ENCODE measurements around the gene SCMH1.

- no peak for TF ChIP-seq CTCF (IDR thresholded peaks at IDR 0.05; ENCODE audit: extremely low read depth in 1 of 2, insufficient read depth in 1 of 2, low read depth in 1 of 2, low read length in 2 of 2)
- no peak for TF ChIP-seq POLR2AphosphoS5 (IDR thresholded peaks at IDR 0.05; ENCODE audit: insufficient read depth, low read depth, low read length)
- TF ChIP-seq EZH2 (IDR thresholded peaks at IDR 0.05; ENCODE audit: borderline replicate concordance, low read depth, low read length, severe bottlenecking) = no peak
- no peak for TF ChIP-seq MYC (IDR thresholded peaks at IDR 0.05; ENCODE audit: low read depth, low read length)
- TF ChIP-seq POLR2A (IDR thresholded peaks at IDR 0.05; ENCODE audit: low read depth, low read length) = no peak
Measured at GRCh38 chr1:41236781-41237180, 5.3 kb downstream of the SCMH1 start.

All from endothelial cell of umbilical vein (primary cell).